ENCODE measurements around the gene MTFR1L. TPM values are rescaled to one million over a fixed set of nuclear protein-coding genes. Genes with fewer than 3 reads are reported as not detected.

The MTFR1L gene
- total RNA-seq, 1 experiment from 2014 or later, result 47.5 TPM

GRCh38 chr1:25877155-25877554, 57.4 kb downstream of the MTFR1L start:
- DNase-seq (ENCODE audit: low read depth), result no peak

DNA sequence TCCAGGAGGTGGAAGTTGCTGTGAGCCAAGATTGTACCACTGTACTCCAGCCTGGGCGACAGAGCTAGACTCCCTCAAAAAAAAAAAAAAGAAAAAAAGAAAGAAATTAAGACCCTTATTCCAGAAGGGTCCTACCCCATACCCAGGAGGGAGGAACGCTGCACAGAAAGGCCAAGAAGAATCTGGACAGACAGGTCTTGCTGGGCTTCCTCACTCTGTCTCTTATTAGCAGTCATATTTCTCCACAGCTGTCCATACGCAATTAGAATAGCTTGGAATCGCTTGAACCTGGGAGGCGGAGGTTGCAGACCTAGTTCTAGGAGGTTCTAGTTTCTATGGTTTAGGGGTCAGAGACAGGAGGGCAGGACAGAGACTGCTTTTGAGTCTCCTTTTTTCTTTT, 58.9 kb downstream of the MTFR1L start:
- DNase-seq (ENCODE audit: low read depth), result no peak

- no peak for DNase-seq (ENCODE audit: low read depth)
Observed at GRCh38 chr1:25879675-25880074, 59.9 kb downstream of the MTFR1L start.

GRCh38 chr1:25880518-25880917, 60.8 kb downstream of the MTFR1L start:
- DNase-seq (ENCODE audit: low read depth), result no peak

DNA sequence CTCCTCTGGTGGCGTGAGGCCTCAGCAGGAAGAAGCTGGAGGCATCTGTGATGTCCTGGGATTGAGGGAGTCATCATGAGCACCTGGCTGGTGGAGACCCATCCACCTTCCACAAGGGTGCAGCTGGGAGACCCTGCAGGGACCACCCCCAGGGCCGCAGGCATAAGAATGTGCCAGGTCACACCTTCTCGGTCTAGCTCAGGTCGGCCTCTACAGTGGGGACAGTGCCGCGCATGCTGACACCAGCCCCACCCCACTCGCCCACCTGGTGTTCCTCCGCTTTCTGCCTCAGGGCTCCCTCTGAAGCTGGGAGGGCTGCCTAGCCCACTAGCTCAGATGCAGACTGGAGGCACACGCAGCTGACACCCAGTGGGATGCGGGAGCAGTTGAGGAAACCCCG, 61.5 kb downstream of the MTFR1L start:
- DNase-seq (ENCODE audit: low read depth), result no peak

Small RNA genes lying within 50 kb of the gene (small RNA-seq; reads per million reads assigned to genes)
- not detected for gene RF00019

Other genes starting within 250 kb of the MTFR1L start
- gene MAN1C1, start 203.2 kb upstream of the MTFR1L start, total RNA-seq (2014; rRNA removed; shearing (Covaris generic)), result not detected in 2 replicates
- gene SELENON, start 19.8 kb upstream of the MTFR1L start, total RNA-seq (2014; rRNA removed; shearing (Covaris generic)), result 24.3 and 36.5 TPM in 2 replicates
- gene AUNIP, start 39.5 kb downstream of the MTFR1L start, total RNA-seq (2014; rRNA removed; shearing (Covaris generic)), result 12.8 and 15.8 TPM in 2 replicates
- 9.6 and 10.0 TPM in 2 replicates for gene PAQR7, start 55.8 kb downstream of the MTFR1L start, total RNA-seq (2014; rRNA removed; shearing (Covaris generic))
- 314 and 408 TPM in 2 replicates for gene STMN1, start 86.5 kb downstream of the MTFR1L start, total RNA-seq (2014; rRNA removed; shearing (Covaris generic))
- gene PAFAH2, start 178.1 kb downstream of the MTFR1L start, total RNA-seq (2014; rRNA removed; shearing (Covaris generic)), result 5.4 and 7.1 TPM in 2 replicates
- gene EXTL1, start 201.8 kb downstream of the MTFR1L start, total RNA-seq (2014; rRNA removed; shearing (Covaris generic)), result not detected in 2 replicates
- not detected in 2 replicates for gene SLC30A2, start 226.2 kb downstream of the MTFR1L start, total RNA-seq (2014; rRNA removed; shearing (Covaris generic))
- not detected in 2 replicates for gene TRIM63, start 247.7 kb downstream of the MTFR1L start, total RNA-seq (2014; rRNA removed; shearing (Covaris generic))